HEK293 (cell line): ENCODE measurements around the gene RTF2.

Experiments used
- CTCF ChIP-seq: fragments of 450-650 bp; formaldehyde crosslinking; IDR thresholded peaks from 2 replicates; pipeline ENCODE4 v1.5.1; 2016; ENCODE audit warnings: missing biosample characterization, missing genetic modification characterization
- GLI4 ChIP-seq: fragments of 450-650 bp; formaldehyde crosslinking; IDR thresholded peaks from 2 replicates; pipeline ENCODE4 v1.5.1; 2016; ENCODE audit warnings: missing biosample characterization, missing genetic modification characterization
- PATZ1 ChIP-seq: fragments of 450-650 bp; formaldehyde crosslinking; IDR thresholded peaks from 2 replicates; pipeline ENCODE4 v1.5.1; 2016; ENCODE audit warnings: missing biosample characterization, missing genetic modification characterization
- YY1 ChIP-seq: fragments of 450-650 bp; formaldehyde crosslinking; IDR thresholded peaks from 2 replicates; pipeline ENCODE4 v1.5.1; 2018; ENCODE audit warnings: missing biosample characterization, missing genetic modification characterization
- ZBTB49 ChIP-seq: fragments of 450-650 bp; formaldehyde crosslinking; IDR thresholded peaks from 2 replicates; pipeline ENCODE4 v1.5.1; 2016; ENCODE audit warnings: missing biosample characterization, missing genetic modification characterization, low read depth
- ZNF391 ChIP-seq: fragments of 450-650 bp; formaldehyde crosslinking; IDR thresholded peaks from 2 replicates; pipeline ENCODE4 v1.5.1; 2016; ENCODE audit warnings: low read depth, missing biosample characterization, missing genetic modification characterization, borderline replicate concordance

GRCh38 chr20:56565511-56565910 lies 97.1 kb downstream of the RTF2 start:
- TF ChIP-seq CTCF (tag by site-specific recombination) (no peak), PATZ1 (no peak), GLI4 (tag by site-specific recombination) (no peak), ZNF391 (no peak), YY1 (tag by site-specific recombination) (no peak), ZBTB49 (no peak)
